Measurements from ENCODE around the gene E4F1.

E4F1 gene

GRCh38 chr16:2278272-2278608 is 54.8 kb downstream of the E4F1 start:
- no peak for DNase-seq

- no peak for DNase-seq
These were observed 55.8 kb downstream of the E4F1 start for GRCh38 chr16:2278956-2279800.

DNA sequence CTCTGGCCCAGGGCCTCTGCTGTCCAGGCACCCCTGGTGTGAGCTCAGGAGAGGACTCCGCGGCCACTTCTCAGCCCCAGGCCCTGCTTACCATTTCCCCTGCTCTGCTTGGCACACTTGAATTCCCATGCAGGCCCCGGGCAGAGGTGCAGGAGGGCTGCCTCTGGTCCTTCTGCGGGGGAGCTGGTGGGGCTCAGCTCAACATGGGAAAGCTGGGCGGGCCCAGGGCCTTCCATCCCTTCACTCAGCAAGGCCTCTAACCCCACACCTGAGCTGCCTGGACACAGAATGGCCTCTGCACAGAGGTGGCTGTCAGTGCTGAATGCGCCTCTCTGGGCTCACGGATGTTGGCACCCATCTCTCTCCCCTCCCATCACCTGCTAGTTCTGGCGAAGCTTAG is 57.1 kb downstream of the E4F1 start:
- DNase-seq = no peak

DNA sequence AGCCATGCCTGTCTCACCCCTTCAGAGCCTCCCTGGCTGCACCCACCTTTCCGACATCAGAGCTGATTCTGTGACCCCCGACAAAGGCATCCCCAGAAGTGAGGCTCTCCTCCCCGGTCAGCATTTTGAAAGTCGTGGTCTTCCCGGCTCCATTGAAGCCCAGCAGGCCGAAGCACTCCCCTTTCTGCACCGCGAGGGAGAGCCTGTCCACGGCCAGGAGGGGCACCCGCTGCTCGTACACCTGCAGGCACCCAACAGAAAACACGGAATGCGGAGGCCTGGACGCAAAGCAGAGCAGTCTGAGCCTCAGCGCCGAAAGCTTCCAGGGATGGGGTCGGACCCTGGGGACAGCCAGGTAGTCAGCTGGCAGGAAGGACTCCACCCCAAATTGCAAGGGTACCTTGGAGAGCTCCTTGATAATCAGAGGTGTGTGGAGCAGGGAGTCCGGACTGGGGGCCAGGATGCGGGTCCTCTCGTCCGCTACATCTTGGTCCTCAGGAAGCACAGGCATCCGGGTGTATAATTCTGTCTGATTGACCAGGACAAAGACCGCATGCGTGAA is 57.7 kb downstream of the E4F1 start:
- DNase-seq = no peak

- DNase-seq = no peak
These were observed 58.9 kb downstream of the E4F1 start for GRCh38 chr16:2282262-2282661.

DNA sequence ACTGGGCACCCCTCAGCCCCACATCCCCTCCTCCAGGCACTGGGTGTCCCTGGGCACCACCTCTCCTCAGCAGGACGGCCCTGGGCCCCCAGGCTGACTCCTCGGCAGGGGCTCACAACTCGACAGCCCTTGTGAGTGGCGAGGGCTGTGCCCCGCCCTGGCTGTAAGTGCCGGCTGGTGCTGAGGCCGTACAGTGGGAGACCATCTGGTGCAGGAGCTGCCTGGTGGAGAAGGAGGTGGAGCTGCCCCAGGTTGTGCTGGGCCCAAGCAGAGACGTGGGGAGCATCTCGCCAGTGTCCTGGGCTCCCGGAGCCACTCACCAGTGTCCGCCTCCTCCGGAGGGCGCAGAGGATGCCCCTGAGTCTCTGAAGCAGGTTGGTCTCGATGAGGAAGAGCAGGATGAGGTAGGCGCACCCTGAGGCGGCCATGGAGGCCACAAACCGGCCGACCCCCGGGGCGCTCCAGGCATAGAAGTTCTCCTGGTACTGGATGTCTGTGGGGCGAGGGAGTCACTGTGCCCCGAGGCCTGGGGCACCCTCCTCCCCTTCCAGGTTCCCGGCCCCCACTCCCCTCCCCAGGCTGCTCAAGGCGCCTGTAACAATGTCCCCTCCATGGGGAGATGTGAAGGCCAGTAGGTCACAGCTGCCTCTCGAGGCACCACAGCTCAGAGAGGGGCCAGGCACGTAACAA is 59.6 kb downstream of the E4F1 start:
- no peak for DNase-seq

DNA sequence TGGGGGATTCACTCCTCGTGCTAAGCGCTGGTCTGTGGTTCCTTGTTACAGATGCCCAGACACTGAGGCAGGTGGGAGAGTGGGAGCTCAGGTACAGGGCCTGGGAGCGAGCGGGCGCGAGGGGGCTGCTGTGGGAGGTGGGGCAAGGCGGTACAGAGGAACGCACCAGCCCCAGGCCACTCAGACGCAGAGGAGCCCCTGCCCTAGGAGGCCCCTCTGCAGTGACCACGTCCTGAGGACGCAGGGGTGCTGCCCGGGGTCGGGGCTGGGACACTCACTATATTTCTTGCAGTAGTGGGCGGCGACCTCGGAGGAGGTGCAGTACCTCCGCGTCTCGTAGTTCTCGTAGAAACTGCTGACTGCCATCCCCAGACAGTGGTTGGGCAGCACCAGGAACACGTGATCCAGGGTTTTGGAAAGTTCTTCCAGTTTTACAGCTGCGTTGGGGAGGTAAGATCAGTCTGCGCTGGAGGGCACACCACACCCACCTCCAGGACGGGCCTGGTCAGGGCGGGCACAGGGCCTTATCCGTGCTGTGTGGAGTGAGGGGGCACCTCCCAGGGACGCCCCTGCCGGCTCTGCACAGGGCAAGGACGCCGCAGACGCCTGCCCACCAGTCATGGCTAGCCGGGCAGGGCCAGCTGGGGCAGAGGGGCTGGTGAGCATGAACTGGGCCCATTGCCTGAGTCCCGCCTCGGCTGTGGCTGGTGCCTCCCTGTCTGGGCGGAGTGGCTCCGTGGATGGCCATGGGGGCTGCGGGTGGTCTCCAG is 60.8 kb downstream of the E4F1 start:
- DNase-seq = no peak

DNA sequence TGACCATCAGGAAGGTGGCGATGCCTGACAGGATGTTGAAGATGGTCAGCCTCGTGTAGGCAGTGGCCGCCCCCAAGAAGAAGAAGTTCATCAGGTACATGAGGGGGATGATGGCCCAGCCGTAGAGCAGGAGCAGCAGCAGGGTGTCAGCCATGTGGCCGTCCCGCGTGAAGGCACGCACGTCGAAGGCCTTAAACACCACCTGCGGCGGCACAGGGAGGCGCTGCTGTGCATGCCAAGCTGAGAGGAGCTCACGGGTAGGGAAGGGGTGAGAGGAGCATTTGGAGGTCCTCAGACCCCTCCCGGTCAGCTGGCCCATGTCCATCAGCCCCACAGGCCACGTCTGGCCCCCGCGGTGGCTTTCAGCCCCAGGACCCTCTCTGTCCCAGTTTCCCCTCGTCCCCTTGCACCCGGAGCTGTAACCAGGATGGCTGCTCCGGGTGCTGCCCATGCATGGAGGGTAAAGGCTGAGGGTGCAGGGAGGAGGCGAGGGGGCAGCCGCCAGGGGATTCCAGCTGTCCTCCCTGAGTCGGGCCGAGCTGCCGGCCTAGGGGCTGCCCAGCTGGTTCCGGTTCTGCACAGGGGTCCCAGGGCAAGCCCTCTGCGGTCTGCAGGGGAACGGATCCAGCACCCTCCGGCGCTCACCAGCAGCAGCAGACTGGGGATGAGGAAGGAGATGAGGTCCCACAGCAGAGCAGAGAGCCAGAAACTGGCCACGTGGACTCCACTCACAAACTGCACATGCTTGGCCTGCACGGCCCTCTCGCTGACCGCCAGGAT is 61.6 kb downstream of the E4F1 start:
- DNase-seq = no peak
